HG02852 (cell line): ENCODE data around the gene APOC1.
A peak's percentile ranks its signal among the peaks of the same experiment; 100 is the strongest.

ENCODE experiments used
- ATAC-seq: cut with Tn5 transposase; IDR thresholded peaks from one replicate; pipeline ENCODE4 v1.9.1; 2021; ENCODE audit warnings: mild to moderate bottlenecking, moderate library complexity; ENCODE audit not compliant: unreplicated experiment

APOC1 gene

GRCh38 chr19:44954649-44955504 lies 40.5 kb downstream of the APOC1 start, which contains the start of gene CLPTM1:
TSS of gene CLPTM1 (plus strand) at chr19:44955380. CDS start at chr19:44955396, 16 bp downstream.
- peak; percentile 78 for ATAC-seq

- ATAC-seq = peak; percentile 20
These were observed 41.4 kb downstream of the APOC1 start for GRCh38 chr19:44955505-44956439.

GRCh38 chr19:44957526-44957925 lies 43.1 kb downstream of the APOC1 start:
- no peak for ATAC-seq

- no peak for ATAC-seq
These were observed 43.7 kb downstream of the APOC1 start for GRCh38 chr19:44958090-44958489.

GRCh38 chr19:44959691-44960090 lies 45.3 kb downstream of the APOC1 start:
- no peak for ATAC-seq

GRCh38 chr19:44960906-44961728 lies 46.7 kb downstream of the APOC1 start:
- no peak for ATAC-seq

- ATAC-seq = no peak
These were observed 47.4 kb downstream of the APOC1 start for GRCh38 chr19:44961821-44962220.

- ATAC-seq = no peak
These were observed 53.7 kb downstream of the APOC1 start for GRCh38 chr19:44968118-44968517.

- ATAC-seq = no peak
These were observed 54.3 kb downstream of the APOC1 start for GRCh38 chr19:44968670-44969069.
